HG03442 (cell line): ENCODE data around the gene PCDH9.
"Not testable (repeated sequence)": the region's sequence is repeated elsewhere in the genome, so short reads cannot be mapped to it uniquely, and the experiment has no call there.

Experiments used
- ATAC-seq: cut with Tn5 transposase; IDR thresholded peaks from one replicate; pipeline ENCODE4 v1.9.1; 2021; ENCODE audit warnings: mild to moderate bottlenecking, moderate library complexity; ENCODE audit not compliant: unreplicated experiment

The PCDH9 gene

DNA sequence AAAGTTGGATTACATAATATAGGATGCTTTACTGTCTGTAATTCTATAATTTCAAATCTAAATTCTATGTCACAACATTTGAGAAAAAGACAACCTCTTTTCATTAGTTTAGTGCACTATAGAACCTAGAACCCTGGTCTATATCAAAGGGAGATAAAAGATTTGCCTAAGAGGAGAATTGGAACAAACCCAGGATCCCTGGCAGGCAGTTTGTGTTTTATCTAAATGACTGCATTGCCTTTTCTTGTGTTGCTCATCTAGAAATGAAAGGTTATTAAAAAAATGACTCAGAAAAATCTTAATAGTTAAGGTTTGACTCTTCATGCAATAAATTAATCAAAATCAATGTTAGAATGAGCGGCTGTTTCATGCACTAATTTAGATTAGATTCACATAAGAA is 96.7 kb downstream of the PCDH9 start:
- no peak for ATAC-seq

DNA sequence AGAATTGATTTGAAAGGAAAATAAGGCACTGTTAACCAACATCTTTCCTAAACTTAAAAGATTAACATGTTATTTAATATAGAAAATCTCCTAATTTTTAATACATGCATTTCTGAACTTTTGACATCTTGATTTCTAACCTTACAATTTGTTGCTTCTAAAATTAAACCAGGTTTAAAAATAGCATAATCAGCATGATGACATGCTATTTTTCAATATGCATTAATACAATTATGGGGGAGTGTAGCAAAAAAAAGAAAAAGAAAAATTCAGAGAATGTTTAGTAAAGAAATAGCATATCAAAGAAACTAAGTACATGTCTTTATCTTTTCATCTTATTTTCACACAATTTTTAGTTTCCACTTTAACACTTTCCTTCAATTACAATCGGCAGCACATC is 98.7 kb downstream of the PCDH9 start:
- ATAC-seq: no peak

DNA sequence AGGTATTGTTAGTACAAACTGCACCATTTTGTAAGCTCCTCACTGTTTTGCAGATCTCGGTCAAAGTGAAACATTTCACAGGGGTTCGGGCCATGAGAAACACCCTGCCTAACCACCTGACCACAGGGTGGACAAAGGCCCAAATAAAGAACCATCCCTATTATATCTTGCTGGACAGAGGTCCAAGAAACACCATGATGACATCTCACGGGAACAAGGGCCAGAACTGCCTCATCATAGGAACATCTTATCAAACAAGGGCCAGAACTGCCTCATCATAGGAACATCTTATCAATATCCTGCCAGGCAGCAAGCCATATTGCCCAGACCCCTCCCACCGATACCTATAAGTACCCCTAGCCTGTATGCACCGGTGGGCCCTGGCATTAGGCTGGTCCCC is 99.7 kb downstream of the PCDH9 start:
- no peak for ATAC-seq

DNA sequence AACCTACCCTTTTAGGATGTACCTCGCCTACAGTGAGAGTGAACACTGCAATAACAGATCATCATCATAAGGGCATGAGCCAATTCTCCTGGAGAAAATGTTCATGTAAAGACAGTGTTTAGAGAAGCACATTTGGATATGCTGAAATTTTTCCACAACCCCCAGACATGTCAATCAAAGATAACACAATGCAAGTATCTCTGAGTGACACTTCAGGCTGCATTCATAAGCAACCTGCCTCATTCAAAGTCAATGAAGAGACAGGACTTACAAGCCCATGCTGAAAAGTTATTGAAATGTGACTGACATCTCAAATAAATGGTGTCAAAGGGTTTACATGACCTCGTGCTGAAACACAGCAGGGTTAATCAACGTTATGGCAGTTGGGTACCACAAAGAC is 102.0 kb downstream of the PCDH9 start:
- no peak for ATAC-seq

DNA sequence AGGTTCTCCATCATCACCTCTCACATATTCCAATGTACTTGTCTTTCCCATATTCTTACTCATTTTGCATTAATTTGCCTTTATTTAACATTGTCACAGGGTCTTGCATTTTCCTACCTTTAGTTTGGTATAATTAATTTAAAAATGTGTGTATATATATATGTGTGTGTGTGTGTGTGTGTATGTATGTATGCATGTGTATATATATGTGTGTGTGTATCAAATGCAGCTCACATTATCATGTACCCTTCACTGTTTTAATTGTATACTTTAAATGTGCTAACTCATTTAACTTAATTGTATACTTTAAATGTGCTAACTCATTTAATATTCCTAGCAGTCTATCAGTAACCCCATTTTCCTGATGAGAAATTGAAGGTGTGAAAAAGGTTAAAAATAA is 104.5 kb downstream of the PCDH9 start:
- no peak for ATAC-seq

DNA sequence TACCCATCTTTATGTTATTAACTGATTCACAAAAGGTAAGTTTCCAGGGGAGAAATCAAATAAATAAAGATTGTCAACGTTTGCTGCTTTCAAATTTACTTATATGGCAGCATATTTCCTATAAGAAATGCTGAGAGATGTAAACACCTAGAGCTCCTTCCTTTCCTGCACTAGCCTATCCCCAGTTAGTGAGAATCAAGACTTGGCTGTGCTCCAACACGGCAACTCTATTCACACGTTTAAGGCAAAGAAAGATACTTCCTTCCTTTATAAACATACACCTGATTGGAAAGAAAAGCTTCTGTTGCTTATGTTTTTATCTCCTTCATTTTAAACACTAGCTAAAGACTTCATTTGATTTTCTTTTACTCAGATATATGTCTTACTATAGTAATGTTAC is 107.0 kb downstream of the PCDH9 start:
- no peak for ATAC-seq

DNA sequence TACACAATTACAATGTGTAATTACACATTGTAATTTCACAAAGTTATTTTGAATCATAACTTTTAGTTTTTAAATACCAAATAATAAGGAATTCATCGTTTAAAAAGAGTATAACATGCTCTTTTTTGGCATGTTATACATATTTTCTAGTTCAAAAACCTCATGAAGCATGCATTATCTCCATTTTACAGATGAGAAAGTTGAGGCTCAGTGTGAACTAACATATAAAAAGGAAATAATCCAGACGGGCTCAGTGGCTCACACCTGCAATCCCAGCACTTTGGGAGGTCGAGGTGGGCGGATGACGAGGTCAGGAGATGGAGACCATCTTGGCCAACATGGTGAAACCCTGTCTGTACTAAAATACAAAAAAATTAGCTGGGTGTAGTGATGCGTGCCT is 107.9 kb downstream of the PCDH9 start:
- no peak for ATAC-seq

DNA sequence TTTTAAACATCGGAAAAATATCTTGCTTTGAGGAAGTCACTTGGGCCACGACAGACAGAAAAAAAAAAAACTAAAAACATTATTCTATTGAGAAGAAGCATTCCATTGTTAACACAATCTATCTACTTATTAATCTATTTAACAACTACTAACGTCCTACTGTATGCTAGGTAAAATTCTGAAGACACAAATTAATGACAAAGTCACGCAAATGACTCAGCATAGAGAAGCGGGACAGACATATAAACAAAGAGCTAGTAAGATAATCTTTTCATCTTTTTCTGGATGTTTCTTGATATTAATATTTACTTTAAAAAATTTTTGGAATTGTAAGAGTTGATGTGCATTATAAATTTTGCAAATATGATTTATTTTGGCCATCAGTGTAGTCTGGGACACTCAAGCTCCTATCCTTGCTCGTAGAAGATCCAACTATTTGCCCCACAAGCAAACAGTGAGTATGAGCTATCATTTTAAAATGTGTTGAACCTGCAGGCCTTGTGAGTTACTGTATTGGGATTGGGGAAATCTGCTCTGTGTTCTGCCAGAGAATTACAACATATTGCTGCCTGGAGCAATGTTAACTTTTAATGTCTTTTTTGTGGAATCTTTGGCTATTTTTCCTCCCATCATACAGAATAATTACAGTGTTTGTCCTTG is 109.1 kb downstream of the PCDH9 start:
- ATAC-seq: no peak

DNA sequence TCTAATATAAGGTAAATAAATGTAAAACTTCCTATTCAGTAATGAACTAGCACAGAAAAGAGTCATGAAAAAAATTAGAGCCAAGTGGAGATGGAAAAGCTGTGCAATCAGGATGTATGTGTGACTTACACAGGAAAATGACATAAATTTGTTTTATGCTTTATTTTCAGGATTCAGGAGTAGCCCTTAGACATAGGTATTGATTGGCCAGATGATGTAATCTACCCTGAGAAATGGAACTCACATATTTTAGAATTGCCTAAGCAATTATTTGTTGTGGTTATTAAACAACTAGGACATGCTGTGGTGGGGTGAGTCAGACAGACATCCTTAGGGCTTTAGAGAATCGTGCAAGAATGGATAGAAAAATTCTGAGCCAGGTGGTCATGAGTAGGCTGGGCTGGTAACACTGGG is 110.6 kb downstream of the PCDH9 start:
- no peak for ATAC-seq

DNA sequence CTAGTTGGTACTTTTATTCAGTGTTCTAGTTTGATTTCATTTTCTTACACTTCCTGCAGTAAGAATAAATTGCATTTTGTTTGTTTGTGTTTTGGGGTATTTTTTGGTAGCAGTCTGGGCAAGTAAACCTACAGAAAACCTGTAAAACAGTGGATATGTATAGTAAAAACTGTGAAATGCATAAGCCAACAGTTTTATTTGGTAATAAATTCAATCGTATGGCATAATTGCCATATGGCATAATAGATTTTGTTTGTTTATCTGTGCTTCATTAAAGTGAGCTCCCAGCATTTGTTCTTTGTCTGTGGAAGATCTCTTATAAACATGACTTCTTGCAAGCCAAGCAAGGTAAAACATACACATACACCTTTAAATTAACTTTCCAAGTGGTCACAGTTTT is 111.9 kb downstream of the PCDH9 start:
- ATAC-seq: no peak

DNA sequence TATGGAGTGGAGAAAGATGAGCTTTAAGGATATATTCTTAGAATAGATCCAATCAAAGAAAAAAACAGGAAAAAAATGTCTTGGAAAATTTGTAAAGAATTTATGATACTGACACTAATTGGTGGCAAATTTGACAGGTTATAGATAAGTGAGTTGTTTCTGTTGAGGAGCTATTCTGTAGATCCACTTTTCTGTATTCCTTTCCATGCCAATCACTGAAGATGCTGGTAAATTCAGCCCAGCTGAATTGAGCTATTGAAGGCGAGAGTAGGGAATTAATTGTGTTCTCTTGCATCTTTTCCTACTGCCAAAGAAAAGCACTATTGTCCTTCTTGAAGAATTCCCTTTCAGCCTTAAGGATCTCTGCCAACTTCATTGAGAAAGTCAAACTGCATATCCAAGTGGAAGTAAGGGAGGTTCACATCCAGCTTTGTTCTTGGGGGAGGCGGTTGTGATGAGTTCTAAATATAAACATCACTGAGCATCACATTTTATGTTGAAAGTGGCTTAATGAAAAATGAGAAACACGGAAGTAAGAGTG is 113.1 kb downstream of the PCDH9 start:
- ATAC-seq: no peak

DNA sequence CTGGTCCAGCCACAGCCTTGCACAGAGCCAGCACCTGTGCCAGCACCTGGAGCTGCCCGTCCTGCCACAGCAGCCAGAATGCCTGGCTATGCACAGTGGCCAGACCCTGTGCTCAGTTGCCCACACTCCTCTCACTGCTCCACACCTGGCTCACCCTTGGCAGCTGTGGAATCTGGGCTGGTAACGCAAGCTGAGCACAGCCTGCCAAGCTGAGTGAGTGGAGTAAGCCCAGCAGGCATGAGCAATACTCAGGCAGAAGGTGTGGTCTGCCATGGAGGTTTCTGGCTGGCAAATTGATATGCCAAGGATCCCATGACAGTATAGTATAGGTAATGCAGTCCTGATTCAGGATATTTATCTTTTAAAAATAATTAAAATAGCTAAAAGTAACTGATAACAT is 122.2 kb downstream of the PCDH9 start:
- ATAC-seq: no peak

DNA sequence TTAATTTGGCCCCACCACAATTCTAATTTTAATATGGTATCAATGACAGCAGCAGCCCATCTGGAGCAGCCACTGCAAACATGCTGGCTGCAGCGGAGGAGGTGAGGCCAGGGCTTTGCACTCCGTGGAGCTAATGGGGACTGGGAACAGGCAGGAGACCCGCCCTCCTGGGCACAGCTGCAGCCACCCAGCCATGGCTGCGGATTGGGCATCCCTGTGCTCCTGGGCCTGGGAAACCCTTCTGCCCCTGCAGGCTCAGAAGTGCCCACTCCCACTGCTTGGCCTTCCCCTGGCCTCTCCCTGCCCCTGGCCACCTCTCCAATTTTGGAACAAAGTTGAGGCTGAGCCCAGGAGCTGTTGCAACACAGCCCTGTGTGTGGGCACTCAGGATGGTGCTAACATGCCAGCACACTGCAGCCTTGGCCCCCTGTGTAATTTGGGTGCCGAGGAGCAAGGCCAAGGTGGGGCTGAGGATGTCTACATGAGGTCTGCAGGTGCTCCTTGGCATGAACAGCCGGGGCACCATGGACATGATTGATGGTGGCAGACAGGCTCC is 123.6 kb downstream of the PCDH9 start:
- no peak for ATAC-seq

DNA sequence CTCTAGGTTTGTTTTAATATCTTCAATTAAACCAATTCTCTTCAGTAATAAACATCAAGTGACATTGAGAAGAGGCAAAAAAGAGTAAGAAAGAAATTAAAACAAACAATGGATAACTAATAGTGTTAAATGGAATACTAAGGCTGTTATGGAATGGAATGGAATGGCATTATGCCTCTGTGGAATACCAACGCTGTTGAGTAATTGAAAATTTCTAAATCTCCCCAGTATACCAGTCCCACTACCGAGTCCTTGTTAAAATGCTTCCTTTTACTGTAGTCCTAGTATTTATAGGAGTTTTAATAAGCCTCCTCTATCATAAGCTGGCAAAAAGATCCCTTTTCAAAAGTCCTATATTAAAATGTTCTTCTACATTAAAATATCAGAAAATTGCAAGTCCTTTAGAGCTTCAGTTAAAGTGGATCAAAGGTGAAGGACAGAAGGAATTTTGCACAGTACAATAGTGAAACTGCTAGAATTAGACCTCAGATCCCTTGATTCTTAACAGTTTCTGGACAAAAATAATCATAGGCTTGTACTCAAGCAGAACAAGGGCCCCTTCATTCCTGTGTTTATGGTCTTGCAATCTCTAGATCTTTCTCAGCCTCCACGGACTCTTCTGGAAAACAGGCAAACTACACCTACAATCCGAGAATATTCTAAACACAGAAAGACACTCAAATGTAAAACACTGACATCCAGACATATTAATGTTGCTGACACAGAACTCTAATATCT is 128.2 kb downstream of the PCDH9 start:
- no peak for ATAC-seq

DNA sequence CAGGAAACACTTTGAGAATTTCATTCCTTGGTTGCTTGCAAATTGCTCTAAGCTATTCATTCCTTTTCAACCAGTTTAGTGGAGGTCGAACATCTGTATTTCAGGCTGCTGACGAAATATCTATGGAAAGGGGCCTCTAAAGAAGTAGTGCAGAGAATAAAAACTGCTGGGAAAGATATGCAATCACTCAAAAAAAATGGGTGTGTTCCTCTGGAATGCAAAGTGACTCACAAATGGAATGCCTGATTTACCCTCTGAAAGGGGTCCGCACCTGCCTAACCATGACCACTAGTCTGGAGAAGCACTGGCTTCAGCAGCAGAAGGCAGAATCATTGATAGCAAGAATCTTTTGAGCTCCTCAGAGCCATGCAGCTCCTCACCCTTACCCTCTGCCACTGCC is 129.4 kb downstream of the PCDH9 start:
- no peak for ATAC-seq

DNA sequence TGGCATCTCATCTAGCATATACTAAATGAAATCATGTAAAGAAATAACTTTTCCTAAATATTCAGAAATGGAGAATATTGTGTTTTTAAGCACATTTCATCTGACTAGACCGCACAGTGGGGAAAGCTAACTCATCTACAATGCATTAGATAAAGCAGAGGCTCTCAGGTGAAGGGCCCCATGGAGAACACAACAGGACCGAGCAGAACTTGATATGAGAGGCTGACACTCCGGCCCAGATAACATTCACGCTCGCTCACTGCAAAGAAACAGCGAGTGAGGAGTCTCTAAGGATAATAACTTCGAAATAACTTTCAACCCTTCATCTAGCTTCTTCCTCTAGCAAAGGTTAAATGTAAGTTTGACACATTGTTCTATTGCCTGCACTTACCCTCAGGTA is 130.6 kb downstream of the PCDH9 start:
- no peak for ATAC-seq

DNA sequence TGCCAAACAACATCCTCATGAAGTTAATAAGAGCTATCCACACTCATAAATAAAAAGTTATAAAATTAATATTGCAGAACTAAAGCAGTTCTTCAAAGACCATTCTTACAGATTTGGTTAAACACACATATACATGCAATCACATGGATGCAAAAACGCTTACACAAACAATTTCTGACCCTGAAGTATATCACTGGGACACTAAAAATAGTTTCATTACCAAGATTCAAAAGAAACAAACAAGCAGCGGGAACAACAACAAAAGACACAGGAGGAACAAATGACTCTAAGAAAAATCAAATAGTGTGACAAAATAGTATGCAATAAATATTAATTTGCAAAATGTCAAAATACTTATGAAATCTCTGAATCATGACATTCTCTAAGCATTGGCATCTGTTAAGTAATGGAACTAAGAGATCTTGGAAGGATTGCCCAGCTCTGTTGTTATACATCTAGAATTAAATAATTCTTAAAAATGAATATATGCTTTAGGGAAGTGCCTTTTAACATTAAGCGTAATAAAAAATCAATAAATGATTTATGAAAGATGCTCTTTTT is 132.2 kb downstream of the PCDH9 start:
- ATAC-seq: no peak

DNA sequence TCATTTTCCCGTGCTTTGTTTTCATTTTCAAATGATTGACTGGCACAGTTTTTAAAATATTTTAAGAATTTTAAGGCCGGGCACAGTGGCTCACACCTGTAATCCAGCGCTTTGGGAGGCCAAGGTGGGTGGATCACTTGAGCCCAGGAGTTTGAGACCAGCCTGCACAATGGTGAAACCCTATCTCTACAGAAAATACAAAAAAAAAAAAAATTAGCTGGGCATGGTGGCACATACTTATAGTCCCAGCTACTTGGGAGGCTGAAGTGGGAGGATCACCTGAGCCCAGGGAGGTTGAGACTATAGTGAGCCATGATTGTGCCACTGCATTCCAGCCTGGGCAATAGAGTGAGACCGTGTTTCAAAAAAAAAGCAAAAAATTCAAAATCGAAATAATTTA is 133.2 kb downstream of the PCDH9 start:
- not testable (repeated sequence) for ATAC-seq

DNA sequence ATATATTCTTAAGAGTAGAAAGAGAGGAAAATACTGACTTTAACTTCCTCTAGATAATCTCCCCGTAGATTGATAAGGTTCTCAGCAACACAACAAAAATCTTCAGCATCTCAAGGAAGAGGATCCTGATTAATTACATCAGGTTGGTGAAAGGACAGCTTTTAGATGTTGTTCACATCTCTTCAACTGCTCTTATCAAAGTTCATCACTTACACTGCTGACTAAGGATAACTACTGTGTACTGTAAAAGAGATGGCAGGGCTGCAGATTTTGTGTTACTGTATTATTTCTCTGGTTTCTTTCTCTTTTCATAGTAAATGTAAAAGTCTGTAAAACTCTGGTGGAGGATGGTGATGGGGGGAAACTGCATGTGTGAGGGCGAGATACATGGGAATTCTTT is 133.7 kb downstream of the PCDH9 start:
- no peak for ATAC-seq

DNA sequence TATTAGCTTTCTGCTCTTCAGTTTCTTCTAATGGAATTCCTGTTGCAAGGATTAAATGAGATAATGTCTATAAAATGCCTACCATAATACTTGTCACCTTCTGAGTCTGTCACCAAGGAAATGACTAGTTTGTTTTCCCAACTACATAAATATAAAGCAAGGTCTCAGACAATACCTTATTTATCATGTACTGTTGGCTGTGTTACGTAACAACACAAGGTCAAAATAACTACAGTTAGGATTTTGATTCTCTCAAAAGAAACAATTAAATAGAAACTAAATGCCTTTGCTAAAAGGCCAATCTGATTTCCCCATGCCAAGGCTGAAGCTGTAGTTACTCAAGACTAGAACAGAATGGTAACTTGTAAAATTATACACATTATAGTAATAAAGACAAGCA is 134.5 kb downstream of the PCDH9 start:
- ATAC-seq: no peak

DNA sequence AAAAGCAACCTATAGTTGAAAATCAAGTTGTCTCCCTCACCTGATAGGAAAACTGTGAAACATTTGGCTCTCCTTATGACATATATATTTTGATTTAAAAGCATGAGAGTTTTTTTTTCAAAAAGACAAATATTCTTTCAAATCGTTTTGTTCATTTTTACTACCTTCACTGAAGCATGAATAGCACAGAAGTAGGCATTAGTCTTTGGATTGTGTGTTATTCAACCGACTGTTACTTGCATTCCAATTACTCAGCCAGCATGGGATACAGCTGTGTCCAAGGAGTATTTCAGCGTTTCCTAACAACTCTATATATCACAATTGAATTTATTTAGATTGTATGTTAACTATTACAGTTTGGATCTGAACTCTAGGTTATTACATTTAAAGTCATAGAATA is 135.2 kb downstream of the PCDH9 start:
- ATAC-seq: no peak

DNA sequence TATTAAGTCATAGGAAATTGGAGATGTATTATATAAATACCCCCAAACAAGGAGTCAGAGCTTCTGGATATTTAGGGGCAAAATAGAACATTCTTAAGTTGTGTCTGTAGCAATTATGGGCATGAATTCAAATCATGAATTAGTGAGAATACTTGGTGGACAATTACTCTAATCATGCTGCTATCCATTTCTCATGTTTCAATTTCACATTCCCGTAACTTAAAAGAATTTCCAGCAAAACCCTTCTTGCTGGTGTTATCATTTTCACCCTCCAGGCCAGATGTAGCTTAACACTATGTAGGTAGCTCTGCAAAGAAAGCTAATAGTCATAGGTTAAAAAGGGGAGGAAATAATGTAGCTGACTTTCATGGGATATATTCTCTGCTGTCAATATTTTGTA is 136.1 kb downstream of the PCDH9 start:
- no peak for ATAC-seq
